ENCODE measurements around the gene GNLY. TPM values are rescaled to one million over a fixed set of nuclear protein-coding genes. Genes with fewer than 3 reads are reported as not detected.
A peak's percentile ranks its signal among the peaks of the same experiment; 100 is the strongest.

The GNLY gene
- total RNA-seq, 4 donors from 2014 or later = 3.6 to 36.1 (median 12.0) TPM

DNA sequence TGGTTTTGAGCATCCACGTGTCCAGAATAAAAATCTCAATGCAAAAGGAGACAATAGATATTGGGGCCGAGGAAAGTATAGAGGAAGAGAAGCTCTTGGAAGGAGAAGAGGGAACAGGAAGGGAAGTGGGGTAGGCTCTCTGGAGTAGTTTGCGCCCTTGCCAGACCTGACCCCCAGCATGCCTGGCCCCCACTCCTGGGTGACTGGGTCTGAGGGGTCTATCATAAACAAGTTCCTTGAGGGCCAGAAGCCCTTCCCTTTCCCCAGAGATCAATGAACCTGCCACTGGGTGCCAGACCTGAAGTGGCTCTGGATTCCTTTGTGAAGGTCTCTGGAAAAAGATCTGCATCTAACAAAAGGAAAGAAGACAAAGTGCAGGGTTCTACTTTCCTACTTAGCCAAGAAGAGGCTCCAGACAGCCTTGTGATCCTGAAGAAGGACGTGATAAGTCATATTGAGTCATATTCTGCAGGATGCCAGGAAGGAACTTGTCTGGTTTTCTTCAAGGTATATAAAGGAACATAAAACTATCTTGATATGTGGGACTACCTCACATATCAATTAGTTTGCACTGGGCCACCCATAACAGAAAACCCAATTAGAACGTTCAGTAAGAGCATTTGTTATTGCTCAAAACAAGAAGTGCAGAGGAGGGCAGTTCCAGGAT is 40.9 kb downstream of the GNLY start:
- Histone ChIP-seq H3K27ac (peak overlapping the region; percentile 82 to 97 (median 94)), H3K9me3 (no peaks in the 10 kb centered on the region)
- in situ Hi-C loops (cut with MboI; ENCODE audit: low sequenced_read_pairs in 4 of 4) = no loop called here

DNA sequence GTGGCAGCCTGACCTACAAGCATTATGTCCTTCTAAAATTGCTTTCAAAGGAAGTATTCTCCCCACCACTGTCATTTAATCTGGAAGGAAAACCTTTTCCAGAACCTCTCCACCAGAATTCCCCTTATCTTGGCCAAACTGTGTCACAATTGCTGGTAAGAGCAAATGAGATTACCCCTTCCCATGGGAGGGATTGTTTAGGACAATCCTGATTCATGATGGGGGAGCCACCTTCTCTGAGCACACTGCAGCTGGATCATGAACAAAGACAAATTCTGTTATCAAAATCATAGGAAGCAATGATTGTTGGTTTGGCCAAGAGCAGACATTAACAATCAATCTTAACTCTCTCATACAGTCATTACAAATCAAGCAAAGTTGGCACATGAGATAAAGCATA is 41.5 kb downstream of the GNLY start:
- Histone ChIP-seq H3K4me3 (no peak overlapping the region), H3K9me3 (no peaks in the 10 kb centered on the region), H3K36me3 (no peaks in the 10 kb centered on the region), H3K27me3 (no peaks in the 10 kb centered on the region), H3K27ac (peak overlapping the region; percentile 82 to 97 (median 94)), H3K4me1 (peaks cover 74 to 75% of the 10 kb centered on the region in 2 donors)
- in situ Hi-C loops (cut with MboI; ENCODE audit: low sequenced_read_pairs in 4 of 4) (no loop called here), intact Hi-C loops (cut with DNase I; ENCODE audit: low total_unique reads) (no loop called here)
- no peak for DNase-seq
- TF ChIP-seq POLR2A (IDR thresholded peaks at IDR 0.05) = no peak
- ATAC-seq = no peak

More for the DNA sequence above, 40.9 kb downstream of the GNLY start:
- Histone ChIP-seq H3K4me1 (peaks cover 71 to 75% of the 10 kb centered on the region in 2 donors), H3K27me3 (no peaks in the 10 kb centered on the region), H3K36me3 (no peaks in the 10 kb centered on the region), H3K4me3 (no peak overlapping the region)
- ATAC-seq (no peak), DNase-seq (no peak)
- TF ChIP-seq, protein P1, sequence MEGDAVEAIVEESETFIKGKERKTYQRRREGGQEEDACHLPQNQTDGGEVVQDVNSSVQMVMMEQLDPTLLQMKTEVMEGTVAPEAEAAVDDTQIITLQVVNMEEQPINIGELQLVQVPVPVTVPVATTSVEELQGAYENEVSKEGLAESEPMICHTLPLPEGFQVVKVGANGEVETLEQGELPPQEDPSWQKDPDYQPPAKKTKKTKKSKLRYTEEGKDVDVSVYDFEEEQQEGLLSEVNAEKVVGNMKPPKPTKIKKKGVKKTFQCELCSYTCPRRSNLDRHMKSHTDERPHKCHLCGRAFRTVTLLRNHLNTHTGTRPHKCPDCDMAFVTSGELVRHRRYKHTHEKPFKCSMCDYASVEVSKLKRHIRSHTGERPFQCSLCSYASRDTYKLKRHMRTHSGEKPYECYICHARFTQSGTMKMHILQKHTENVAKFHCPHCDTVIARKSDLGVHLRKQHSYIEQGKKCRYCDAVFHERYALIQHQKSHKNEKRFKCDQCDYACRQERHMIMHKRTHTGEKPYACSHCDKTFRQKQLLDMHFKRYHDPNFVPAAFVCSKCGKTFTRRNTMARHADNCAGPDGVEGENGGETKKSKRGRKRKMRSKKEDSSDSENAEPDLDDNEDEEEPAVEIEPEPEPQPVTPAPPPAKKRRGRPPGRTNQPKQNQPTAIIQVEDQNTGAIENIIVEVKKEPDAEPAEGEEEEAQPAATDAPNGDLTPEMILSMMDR (IDR thresholded peaks at IDR 0.05 in 4 of 5, conservative IDR thresholded peaks at IDR 0.05 in 1 of 5) = no peak
- intact Hi-C loops (cut with DNase I; ENCODE audit: low total_unique reads) = loop anchor here (5.0 kb wide), 2 partner anchors 282 to 302 kb away; no protein-coding TSS in a partner anchor

DNA sequence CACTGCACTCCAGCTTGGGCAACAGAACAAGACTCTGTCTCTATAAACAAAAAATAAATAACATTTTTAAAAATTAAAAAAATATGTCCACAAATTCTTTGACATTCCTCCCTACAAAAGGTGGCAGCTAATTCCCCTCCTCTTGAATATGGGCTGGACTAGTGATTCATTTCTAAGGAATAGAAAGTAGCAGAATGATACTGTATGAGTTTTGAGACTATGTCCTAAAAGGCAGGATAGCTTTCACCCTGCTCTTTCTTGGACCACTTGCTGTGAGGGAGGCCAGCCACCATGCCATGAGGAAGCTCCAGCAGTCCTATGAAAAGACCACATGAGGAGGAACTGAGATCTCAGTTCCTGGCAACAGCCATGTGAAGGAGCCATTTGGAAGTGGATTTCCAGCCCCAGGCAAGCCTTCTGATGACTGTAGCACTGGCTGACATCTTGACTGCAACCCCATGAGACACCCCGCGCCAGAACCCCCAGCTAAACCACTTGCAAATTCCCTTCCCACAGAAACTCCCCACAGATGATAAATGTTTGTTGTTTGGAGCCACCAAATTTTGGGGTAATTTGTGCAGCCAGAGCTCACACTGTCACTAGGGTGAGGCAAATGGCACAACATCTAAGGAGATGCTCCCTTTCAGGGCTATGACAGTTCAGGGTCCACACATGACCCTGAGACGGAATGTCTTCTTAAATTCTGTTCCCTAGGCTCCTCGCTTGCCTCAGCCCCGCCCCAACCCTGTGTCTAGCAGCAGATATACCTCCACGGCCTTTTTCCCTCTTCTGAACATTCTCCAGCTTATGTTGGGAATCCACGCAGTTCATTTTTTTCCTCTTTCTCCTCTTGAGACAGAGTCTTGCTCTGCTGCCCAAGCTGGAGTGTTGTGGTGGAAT is 42.5 kb downstream of the GNLY start:
- in situ Hi-C loops (cut with MboI; ENCODE audit: low sequenced_read_pairs in 4 of 4) (no loop called here), intact Hi-C loops (cut with DNase I; ENCODE audit: low total_unique reads) (no loop called here)
- Histone ChIP-seq H3K9me3 (no peaks in the 10 kb centered on the region), H3K27ac (peak overlapping the region; percentile 94 to 98 (median 97)), H3K27me3 (no peaks in the 10 kb centered on the region), H3K4me1 (peaks cover 77 to 78% of the 10 kb centered on the region in 2 donors), H3K4me3 (no peak overlapping the region), H3K36me3 (no peaks in the 10 kb centered on the region)
- DNase-seq (no peak), ATAC-seq (no peak)
- TF ChIP-seq, protein P1 (IDR thresholded peaks at IDR 0.05 in 4 of 5, conservative IDR thresholded peaks at IDR 0.05 in 1 of 5) = no peak
- TF ChIP-seq POLR2A (IDR thresholded peaks at IDR 0.05) = no peak

DNA sequence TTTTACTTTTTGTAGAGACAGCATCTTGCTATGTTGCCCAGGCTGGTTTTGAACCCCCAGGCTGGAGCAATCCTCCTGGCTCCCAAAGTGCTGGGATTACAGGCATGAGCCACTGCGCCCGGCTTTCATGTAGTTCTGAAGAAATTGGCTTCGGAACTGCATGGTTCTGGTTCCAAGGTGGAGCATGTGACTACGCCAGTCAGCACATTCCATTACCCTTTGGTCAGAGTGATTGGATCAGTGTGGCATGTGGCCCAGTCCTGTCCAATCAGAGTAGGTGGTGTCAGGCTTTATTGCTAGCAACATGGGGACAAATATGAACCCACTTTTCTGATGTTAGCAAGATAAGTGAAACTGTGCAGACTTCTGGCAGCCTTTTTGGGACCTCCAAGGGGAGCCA is 43.3 kb downstream of the GNLY start:
- Histone ChIP-seq H3K27me3 (no peaks in the 10 kb centered on the region), H3K4me3 (no peak overlapping the region), H3K36me3 (no peaks in the 10 kb centered on the region), H3K9me3 (no peaks in the 10 kb centered on the region), H3K4me1 (peaks cover 79 to 81% of the 10 kb centered on the region in 2 donors), H3K27ac (peak overlapping the region; percentile 94 to 98 (median 97))
- TF ChIP-seq, protein P1 (IDR thresholded peaks at IDR 0.05 in 4 of 5, conservative IDR thresholded peaks at IDR 0.05 in 1 of 5) = no peak
- peak in 1 of 2 donors; percentile 12 for TF ChIP-seq POLR2A (IDR thresholded peaks at IDR 0.05)
- ATAC-seq = peak in 1 of 2 donors; percentile 13
- intact Hi-C loops (cut with DNase I; ENCODE audit: low total_unique reads) (no loop called here), in situ Hi-C loops (cut with MboI; ENCODE audit: low sequenced_read_pairs in 4 of 4) (no loop called here)
- peak; percentile 84 to 91 for DNase-seq

DNA sequence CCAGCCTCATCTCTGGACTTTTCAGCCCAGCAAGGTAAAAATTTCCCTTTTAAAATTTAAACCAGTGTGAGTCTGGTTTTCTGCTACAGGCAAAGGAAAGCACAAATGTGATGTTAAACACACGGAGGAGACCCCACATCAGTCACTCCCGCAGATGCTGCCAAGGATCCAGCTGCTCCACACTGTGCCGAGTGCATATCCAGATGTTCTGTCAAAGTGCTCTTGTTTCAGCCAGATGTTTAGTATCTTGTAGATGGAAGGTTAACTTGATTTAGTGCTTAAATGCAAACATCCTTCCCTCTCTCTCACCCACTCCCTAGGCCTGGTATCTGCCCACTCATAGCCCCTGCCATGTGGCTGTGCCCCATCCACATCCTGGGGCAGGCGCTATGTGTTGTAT is 43.8 kb downstream of the GNLY start:
- intact Hi-C loops (cut with DNase I; ENCODE audit: low total_unique reads) = no loop called here
- Histone ChIP-seq H3K27ac (peak overlapping the region; percentile 94 to 98 (median 97)), H3K36me3 (no peaks in the 10 kb centered on the region), H3K9me3 (no peaks in the 10 kb centered on the region), H3K4me3 (no peak overlapping the region), H3K4me1 (peaks cover 78 to 81% of the 10 kb centered on the region in 2 donors), H3K27me3 (no peaks in the 10 kb centered on the region)
- DNase-seq = no peak
- TF ChIP-seq POLR2A (IDR thresholded peaks at IDR 0.05) = no peak
- TF ChIP-seq, protein P1 (IDR thresholded peaks at IDR 0.05 in 4 of 5, conservative IDR thresholded peaks at IDR 0.05 in 1 of 5) = no peak
- in situ Hi-C loops (cut with MboI; ENCODE audit: low sequenced_read_pairs in 4 of 4) = no loop called here
- no peak for ATAC-seq

All from gastrocnemius medialis (tissue), 4 donors.